Measurements from ENCODE around the gene MVB12B. TPM values are rescaled to one million over a fixed set of nuclear protein-coding genes. Genes with fewer than 3 reads are reported as not detected.

MVB12B gene
- total and polyA plus RNA-seq, 2 of the 4 experiments (the other 2 are of a cell fraction): 2.0 to 4.0 TPM

DNA sequence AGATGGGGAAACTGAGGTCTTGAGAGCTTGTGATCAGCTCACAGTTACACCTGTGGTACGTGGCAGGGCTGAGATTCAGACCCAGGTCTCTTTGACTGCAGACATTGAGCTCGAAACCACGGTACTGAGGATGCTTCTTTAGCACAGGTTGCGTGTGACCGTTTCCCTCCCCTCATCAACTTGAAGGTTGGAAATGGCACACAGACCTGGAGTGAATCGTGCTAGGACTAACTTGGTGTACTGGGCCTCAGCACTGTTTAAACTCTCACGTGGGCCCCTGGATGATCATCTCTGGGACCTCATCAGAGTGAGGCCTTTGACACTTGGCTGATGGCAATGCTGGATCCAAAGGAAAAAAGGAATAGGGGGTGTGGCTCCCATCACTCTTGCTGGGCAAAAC, 106.0 kb downstream of the MVB12B start:
- Histone ChIP-seq H2AFZ (replicated peaks; ENCODE audit: low read length, poor library complexity) (no peak overlapping the region), H3K4me2 (ENCODE audit: low read depth, low read length) (no peak overlapping the region), H4K20me1 (ENCODE audit: insufficient read depth, low read length) (no peaks in the 10 kb centered on the region), H2BK20ac (ENCODE audit: low read depth, low read length) (no peak overlapping the region), H4K91ac (ENCODE audit: insufficient read depth, low read depth, low read length) (no peak overlapping the region), H3K14ac (replicated peaks; ENCODE audit: low read depth, low read length) (no peak overlapping the region), H3K9me3 (ENCODE audit: control insufficient read depth, insufficient read depth, low read length) (no peaks in the 10 kb centered on the region), H3K18ac (ENCODE audit: low read depth, low read length) (no peak overlapping the region), H2BK120ac (ENCODE audit: low read depth, low read length) (no peak overlapping the region), H3K9ac (ENCODE audit: low read depth, low read length) (no peak overlapping the region), H3K23ac (ENCODE audit: low read depth, low read length) (no peak overlapping the region), H3K9me1 (ENCODE audit: insufficient read depth, low read length) (no peaks in the 10 kb centered on the region), H3K36me3 (ENCODE audit: control insufficient read depth, insufficient read depth, low read length) (peaks cover 4% of the 10 kb centered on the region; the same call in 1 of the 2 replicates), H3K27me3 (ENCODE audit: control insufficient read depth, insufficient read depth, low read length) (no peaks in the 10 kb centered on the region), H3K27ac (ENCODE audit: insufficient read depth, low read length) (no peak overlapping the region), H4K5ac (ENCODE audit: low read depth, low read length) (no peak overlapping the region), H3K4me3 (ENCODE audit: insufficient read depth, low read depth, low read length) (no peak overlapping the region), H2BK15ac (ENCODE audit: low read depth, low read length) (no peak overlapping the region), H2BK5ac (ENCODE audit: low read depth, low read length, poor library complexity, severe bottlenecking) (no peak overlapping the region), H2AK9ac (replicated peaks; ENCODE audit: low read depth, low read length, poor library complexity) (peak overlapping the region; percentile 47), H4K8ac (ENCODE audit: low read depth in 2 of 2, low read length in 2 of 2) (no peak overlapping the region), H3K79me1 (ENCODE audit: low read depth in 1 of 2, low read length in 2 of 2) (no peaks in the 10 kb centered on the region), H2AK5ac (ENCODE audit: low read depth, low read length) (no peak overlapping the region), H3K56ac (ENCODE audit: extremely low read depth, insufficient read depth, low read length) (no peak overlapping the region), H3K4ac (ENCODE audit: low read depth, low read length) (no peak overlapping the region), H3K4me1 (ENCODE audit: control insufficient read depth, insufficient read depth, low read length) (peaks cover 2% of the 10 kb centered on the region; the same call in 1 of the 2 replicates)
- intact Hi-C loops (cut with micrococcal nuclease) (no loop called here), in situ Hi-C loops (cut with MboI; ENCODE audit: low sequenced_read_pairs) (no loop called here), dilution Hi-C loops (cut with HindIII; ENCODE audit: low sequenced_read_pairs, unreplicated experiment) (no loop called here)
- TF ChIP-seq, protein P1, sequence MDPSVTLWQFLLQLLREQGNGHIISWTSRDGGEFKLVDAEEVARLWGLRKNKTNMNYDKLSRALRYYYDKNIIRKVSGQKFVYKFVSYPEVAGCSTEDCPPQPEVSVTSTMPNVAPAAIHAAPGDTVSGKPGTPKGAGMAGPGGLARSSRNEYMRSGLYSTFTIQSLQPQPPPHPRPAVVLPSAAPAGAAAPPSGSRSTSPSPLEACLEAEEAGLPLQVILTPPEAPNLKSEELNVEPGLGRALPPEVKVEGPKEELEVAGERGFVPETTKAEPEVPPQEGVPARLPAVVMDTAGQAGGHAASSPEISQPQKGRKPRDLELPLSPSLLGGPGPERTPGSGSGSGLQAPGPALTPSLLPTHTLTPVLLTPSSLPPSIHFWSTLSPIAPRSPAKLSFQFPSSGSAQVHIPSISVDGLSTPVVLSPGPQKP (IDR thresholded peaks at IDR 0.05; ENCODE audit: borderline replicate concordance, low read depth, low read length): no peak
- TF ChIP-seq MAFK (IDR thresholded peaks at IDR 0.05; ENCODE audit: low read depth, low read length) (no peak), MAZ (IDR thresholded peaks at IDR 0.05; ENCODE audit: borderline replicate concordance, low read depth, low read length) (no peak)
- TF ChIP-seq, protein P2, sequence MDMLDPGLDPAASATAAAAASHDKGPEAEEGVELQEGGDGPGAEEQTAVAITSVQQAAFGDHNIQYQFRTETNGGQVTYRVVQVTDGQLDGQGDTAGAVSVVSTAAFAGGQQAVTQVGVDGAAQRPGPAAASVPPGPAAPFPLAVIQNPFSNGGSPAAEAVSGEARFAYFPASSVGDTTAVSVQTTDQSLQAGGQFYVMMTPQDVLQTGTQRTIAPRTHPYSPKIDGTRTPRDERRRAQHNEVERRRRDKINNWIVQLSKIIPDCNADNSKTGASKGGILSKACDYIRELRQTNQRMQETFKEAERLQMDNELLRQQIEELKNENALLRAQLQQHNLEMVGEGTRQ (IDR thresholded peaks at IDR 0.05; ENCODE audit: low read depth, low read length): no peak
- TF ChIP-seq, protein P3, sequence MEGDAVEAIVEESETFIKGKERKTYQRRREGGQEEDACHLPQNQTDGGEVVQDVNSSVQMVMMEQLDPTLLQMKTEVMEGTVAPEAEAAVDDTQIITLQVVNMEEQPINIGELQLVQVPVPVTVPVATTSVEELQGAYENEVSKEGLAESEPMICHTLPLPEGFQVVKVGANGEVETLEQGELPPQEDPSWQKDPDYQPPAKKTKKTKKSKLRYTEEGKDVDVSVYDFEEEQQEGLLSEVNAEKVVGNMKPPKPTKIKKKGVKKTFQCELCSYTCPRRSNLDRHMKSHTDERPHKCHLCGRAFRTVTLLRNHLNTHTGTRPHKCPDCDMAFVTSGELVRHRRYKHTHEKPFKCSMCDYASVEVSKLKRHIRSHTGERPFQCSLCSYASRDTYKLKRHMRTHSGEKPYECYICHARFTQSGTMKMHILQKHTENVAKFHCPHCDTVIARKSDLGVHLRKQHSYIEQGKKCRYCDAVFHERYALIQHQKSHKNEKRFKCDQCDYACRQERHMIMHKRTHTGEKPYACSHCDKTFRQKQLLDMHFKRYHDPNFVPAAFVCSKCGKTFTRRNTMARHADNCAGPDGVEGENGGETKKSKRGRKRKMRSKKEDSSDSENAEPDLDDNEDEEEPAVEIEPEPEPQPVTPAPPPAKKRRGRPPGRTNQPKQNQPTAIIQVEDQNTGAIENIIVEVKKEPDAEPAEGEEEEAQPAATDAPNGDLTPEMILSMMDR (conservative IDR thresholded peaks at IDR 0.05; ENCODE audit: low read depth, low read length): no peak
- WGBS, 2 experiments (ENCODE audit: extremely low coverage in 2 of 2, insufficient read length in 1 of 2): no CpG with 5 or more reads among the region's 7 CpGs
- no TSS peak for BruUV-seq (replicated peaks)
- no peak for ATAC-seq (ENCODE audit: low read depth)
- DNase-seq: no peak
- POLR2A ChIA-PET (ENCODE audit: unreplicated experiment): interaction anchor here (0.6 kb wide), 1 partner anchor 326 kb away, joined by 3 read pairs; no protein-coding TSS in a partner anchor
- CTCF ChIA-PET: no interaction called here
